Measurements from ENCODE around the gene GOLGA6D.
"Not testable (repeated sequence)": the region's sequence is repeated elsewhere in the genome, so short reads cannot be mapped to it uniquely, and the experiment has no call there.

The GOLGA6D gene

GRCh38 chr15:75282572-75282971, at the start of gene GOLGA6D:
Gene GOLGA6D, plus strand, starts transcription at chr15:75282835. Its CDS starts 41 bp downstream, at chr15:75282876.
- DNase-seq: not testable (repeated sequence)

DNA sequence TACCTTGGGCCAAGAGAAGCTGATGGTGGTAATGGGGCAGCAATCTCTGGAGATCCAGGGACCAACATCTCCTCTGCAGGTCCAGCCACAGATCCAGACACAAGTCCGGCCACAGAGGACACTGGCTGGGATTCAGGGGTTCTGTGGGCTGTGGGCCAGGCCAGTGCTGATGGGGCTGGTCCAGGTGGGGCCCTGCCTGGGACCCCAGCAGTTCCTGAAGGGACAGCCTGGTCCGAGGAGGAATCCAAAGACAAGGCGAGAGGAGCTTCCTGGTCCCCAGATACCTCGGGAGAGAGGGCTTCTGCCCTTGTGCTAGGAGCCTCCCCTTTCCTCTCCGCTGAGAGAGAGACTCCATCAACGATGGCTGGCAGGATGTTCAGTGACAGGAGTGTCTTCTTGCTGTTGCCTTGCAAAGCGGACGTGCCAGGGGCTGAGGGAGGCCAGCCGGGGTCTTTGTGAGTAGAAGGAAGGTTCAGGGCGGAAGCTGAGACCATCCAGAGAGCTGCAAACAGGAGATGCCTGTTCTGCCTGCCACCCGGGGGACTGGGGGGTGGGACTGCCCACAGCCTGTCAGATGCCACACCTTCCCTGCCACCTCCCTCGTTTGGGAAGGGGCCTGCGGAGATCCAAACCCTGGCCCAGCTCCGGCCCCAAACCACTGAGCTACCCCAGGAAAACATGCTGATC, 49.0 kb upstream of the GOLGA6D start:
- no peak for DNase-seq

- DNase-seq: no peak
These were observed 48.3 kb upstream of the GOLGA6D start for GRCh38 chr15:75234191-75234810.

- DNase-seq: no peak
These were observed 47.5 kb upstream of the GOLGA6D start for GRCh38 chr15:75235051-75235673.

GRCh38 chr15:75235760-75236729, 46.6 kb upstream of the GOLGA6D start:
- DNase-seq: no peak

- DNase-seq: no peak
These were observed 45.2 kb upstream of the GOLGA6D start for GRCh38 chr15:75237316-75237982.

- no peak for DNase-seq
These were observed 44.5 kb upstream of the GOLGA6D start for GRCh38 chr15:75238150-75238549.

DNA sequence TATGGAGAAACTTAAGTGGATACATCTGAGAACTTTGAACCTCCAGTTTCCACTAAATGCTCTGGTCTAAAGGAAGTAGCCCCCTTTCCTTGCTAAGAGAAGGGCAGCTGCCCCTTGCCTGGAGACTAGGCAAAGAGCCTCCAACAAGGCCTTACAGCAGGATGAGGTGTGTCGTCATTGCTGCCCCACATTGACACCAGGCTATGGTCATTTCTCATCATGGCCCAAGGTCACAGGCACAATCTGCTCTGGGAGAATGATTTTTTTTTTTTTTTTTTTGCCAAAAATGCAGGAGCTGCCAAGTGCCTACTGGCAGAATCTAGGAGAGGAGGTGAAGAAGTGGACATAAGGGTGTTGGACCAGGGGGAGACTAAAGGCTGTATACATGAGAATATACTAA, 36.9 kb upstream of the GOLGA6D start:
- not testable (repeated sequence) for DNase-seq

- DNase-seq: not testable (repeated sequence)
These were observed 33.6 kb upstream of the GOLGA6D start for GRCh38 chr15:75248991-75249390.

DNA sequence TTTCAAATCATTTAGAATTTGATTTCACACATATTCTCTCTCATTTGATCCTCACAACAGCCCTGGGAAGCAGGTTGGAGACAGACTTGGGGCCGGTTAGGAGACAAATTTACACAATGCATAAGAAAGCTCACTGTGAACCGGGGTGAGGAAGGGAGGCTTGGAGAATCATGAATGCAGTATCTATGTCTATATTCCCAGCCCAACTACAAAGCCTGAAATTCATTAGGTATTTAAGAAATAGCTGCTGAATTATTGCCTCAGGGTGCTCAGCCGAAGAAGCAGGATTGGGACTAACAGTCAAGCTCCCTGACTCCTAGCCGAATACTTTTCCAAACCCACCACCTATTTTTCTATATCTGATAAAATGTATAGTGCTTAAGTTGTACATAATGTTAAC, 32.9 kb upstream of the GOLGA6D start:
- DNase-seq: no peak

GRCh38 chr15:75251343-75251742, 31.3 kb upstream of the GOLGA6D start:
- DNase-seq: not testable (repeated sequence)

- not testable (repeated sequence) for DNase-seq
These were observed 30.4 kb upstream of the GOLGA6D start for GRCh38 chr15:75252285-75252684.

DNA sequence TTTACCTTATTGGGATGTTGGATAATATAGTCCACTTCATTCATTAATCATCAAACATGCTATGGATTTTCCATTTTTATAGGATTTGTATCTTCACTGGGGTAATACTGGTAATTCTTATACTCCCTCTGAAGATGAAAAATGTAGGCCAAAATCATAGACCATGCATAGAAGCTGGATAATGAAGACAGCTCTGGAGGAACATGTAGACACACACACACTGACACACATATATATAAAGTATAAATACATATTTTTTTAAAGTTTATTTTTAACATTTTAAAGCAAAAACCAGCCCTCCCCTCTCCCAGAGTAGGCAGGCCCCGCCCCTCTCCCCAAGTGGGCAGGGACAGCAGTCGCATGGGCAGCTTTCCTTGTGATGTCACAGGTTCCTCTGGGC, 24.6 kb upstream of the GOLGA6D start, which contains the start of gene GOLGA6C:
Gene GOLGA6C (plus strand): TSS at position 301 of the 400 bp plus-strand sequence. CDS start 265 bp downstream, outside the sequence.
- not testable (repeated sequence) for DNase-seq

DNA sequence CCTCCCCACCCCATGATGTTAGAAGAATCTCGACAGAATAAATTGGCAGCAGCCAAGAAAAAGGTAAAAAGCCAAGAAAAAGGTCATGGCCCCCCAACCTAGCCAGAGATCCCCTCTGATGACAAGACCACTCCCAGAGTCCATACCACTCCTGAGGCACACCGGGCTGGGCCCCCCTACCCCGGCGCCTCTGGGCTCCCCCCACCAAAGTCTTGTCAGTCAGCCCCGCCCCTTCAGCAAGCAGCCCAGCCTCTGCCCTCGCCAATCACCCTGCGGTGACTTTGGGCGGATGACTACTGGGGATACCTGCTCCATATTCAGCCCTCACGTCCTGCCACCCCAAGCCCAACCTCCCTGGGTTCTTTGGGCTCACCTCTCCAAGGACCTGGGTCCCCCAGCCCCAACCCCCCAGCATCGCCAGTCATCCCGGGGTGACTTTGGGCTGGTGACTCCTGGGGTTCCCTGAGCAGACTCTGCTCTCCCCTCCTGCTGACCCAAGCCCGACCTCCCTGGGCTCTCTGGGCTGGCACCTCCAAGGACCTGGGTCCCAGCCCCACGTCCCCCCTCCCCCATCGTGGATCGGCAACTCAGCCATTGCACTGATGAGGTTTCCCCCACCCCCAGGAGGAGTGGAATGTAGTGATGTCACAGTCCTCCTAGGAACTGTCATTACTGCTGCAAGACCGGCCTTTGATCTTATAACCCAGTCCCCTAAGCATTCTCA, 23.9 kb upstream of the GOLGA6D start:
- DNase-seq: not testable (repeated sequence)

- not testable (repeated sequence) for DNase-seq
These were observed 22.8 kb upstream of the GOLGA6D start for GRCh38 chr15:75259873-75260272.

DNA sequence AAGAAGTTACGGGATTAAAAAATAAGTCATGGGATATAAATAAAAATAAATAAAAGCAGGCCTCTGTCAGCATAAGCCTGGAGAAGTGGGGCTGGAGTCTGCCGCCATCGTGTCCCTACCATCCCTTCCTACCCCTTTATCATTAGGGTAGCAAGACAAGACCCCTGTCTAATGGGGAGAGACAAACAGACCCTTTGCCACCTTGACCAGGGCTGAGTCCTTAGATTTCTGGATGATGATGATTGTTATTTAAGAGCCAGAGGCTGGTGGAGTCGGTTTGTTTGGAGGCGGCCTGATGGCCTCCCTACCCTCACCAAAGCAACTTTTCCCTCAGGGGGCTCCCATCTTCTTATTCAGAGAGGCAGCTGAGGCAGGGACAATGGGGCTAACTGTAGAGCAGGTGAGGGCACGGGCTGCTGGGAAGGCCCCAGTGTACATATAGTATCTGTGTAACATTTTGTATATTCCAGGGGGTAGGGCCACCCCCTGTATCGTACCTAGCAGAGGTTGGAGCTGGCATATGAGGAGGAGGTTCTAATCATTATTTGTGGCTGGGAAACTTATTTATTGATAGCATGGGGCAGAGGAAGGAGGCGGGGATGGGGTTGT, 8.8 kb upstream of the GOLGA6D start:
- not testable (repeated sequence) for DNase-seq

DNA sequence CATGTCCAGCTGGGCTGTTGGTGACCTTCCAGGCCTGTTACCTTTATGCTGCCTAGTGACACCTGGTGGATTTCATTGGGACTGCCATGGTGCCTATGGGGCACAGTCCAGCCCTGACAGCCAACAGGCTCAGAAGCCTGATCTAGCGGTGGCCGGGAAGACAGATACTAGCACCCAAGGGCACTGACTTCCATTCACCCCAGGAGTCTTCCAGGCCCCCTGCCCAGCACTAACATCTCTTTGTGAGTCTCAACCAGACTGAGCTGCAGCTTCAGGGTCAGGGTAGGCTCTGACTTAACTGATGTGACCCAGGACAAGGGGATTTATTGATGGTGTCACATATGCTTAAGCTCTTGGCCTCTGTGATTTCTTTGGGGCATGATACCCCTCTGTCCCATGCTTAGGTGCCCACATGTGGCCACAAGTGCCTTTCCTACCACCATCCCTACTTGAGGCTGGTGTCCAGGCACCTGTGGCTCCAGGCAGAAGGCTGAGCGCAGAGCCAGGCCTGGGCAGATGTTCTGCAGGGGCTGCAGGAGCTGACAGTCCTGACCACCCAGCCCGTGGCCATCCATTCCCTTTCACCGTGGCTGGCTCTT, 8.0 kb upstream of the GOLGA6D start:
- DNase-seq: not testable (repeated sequence)

- not testable (repeated sequence) for DNase-seq
These were observed 7.0 kb upstream of the GOLGA6D start for GRCh38 chr15:75275617-75276016.

- not testable (repeated sequence) for DNase-seq
These were observed 4.1 kb upstream of the GOLGA6D start for GRCh38 chr15:75278497-75278896.

DNA sequence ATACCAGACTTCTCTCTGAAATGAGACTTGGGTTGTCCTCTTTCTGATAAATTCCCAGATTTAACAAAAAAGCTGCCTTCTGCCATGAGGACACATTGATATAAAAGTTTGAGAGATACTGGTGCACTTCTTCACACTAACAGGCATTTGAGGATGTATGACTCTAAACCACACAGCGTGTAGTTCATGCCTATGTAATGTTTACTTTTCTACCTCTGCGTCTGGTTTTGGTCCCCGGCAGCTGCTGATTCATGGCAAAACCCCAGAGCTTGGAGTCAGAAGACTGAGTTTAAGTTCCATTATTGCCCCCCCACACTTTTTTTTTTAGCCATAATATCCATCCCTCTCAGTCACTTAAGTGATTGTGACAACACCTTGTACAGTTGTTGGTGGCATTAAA, 1.5 kb downstream of the GOLGA6D start:
- not testable (repeated sequence) for DNase-seq

All from DMS 273 treated with DMSO at 0.1 percent for 48 hours (cell line).